H1 (cell line): ENCODE data around the gene IKZF2. TPM values are rescaled to one million over a fixed set of nuclear protein-coding genes. Genes with fewer than 3 reads are reported as not detected.

Experiments
- CTCF ChIA-PET: fragments of 300-600 bp; sonication (Branson Sonifier 250); formaldehyde crosslinking; loops from one replicate; lab custom pipeline; 2021; ENCODE audit not compliant: partially characterized antibody; lab: Charles Lee
- POLR2A ChIA-PET: fragments of 300-600 bp; sonication (Branson Sonifier 250); formaldehyde crosslinking; loops from one replicate; lab custom pipeline; 2021; ENCODE audit warnings: inconsistent platforms; ENCODE audit not compliant: partially characterized antibody; lab: Charles Lee
- DNase-seq, 2 experiments: peaks; one replicate each; pipeline versions ENCODE4 v3.0.0 to v3.0.0-alpha.2; 2010 to 2022; ENCODE audit warnings: low spot score in 2 of 2, low read depth in 1 of 2, mixed read lengths in 1 of 2
- FAIRE-seq: peaks from 2 replicates; lab custom pipeline; 2011; peaks lifted over from hg19 to GRCh38; lab: Jason Lieb, UNC
- H2AFZ ChIP-seq: 2 replicates; pipeline ENCODE4 v1.8.1; 2012; ENCODE audit warnings: low read length, inconsistent platforms
- H2AK5ac ChIP-seq: 2 replicates; pipeline ENCODE4 v1.6.1; 2013; ENCODE audit warnings: low read depth, low read length
- H2BK120ac ChIP-seq: replicated peaks from 2 replicates; pipeline ENCODE3; 2013; ENCODE audit warnings: low read depth, low read length, inconsistent platforms
- H2BK12ac ChIP-seq: 2 replicates; pipeline ENCODE4 v1.6.1; 2013; ENCODE audit warnings: low read depth, low read length
- H2BK15ac ChIP-seq: 2 replicates; pipeline ENCODE4 v1.6.1; 2013; ENCODE audit warnings: low read length
- H2BK20ac ChIP-seq: 2 replicates; pipeline ENCODE4 v1.6.1; 2013; ENCODE audit warnings: low read length
- H2BK5ac ChIP-seq: 2 replicates; pipeline ENCODE4 v1.6.1; 2013; ENCODE audit warnings: low read depth, low read length
- H3K14ac ChIP-seq: 2 replicates; pipeline ENCODE4 v1.6.1; 2013; ENCODE audit warnings: inconsistent platforms; ENCODE audit not compliant: insufficient read length
- H3K18ac ChIP-seq: 2 replicates; pipeline ENCODE4 v1.6.1; 2013; ENCODE audit warnings: low read length; ENCODE audit errors: extremely low read depth
- H3K23ac ChIP-seq: 2 replicates; pipeline ENCODE4 v1.6.1; 2013; ENCODE audit warnings: inconsistent platforms; ENCODE audit not compliant: insufficient read length
- H3K23me2 ChIP-seq: 2 replicates; pipeline ENCODE4 v1.6.1; 2013; ENCODE audit warnings: low read depth, low read length
- H3K27ac ChIP-seq: 2 replicates; pipeline ENCODE4 v1.6.1; 2011; ENCODE audit warnings: low read depth, low read length, inconsistent platforms
- H3K27me3 ChIP-seq, 4 experiments: replicated peaks in 1 of 4; 1 replicate in 1 of 4; 2 replicates in 3 of 4; pipeline versions ENCODE4 v1.6.1 to v1.8.1; 2011 to 2013; ENCODE audit warnings: low read length in 3 of 4, mild to moderate bottlenecking in 3 of 4, inconsistent platforms in 2 of 4, mixed read lengths in 2 of 4, moderate library complexity in 1 of 4; ENCODE audit not compliant: control insufficient read depth in 3 of 4, insufficient read depth in 3 of 4; ENCODE audit errors: extremely low read depth in 1 of 4
- H3K36me3 ChIP-seq, 4 experiments: 2 replicates each; pipeline versions ENCODE4 v1.6.1 to v1.8.1; 2011 to 2013; ENCODE audit warnings: mild to moderate bottlenecking in 4 of 4, low read length in 3 of 4, moderate library complexity in 2 of 4, control low read depth in 1 of 4, inconsistent platforms in 1 of 4; ENCODE audit not compliant: insufficient read depth in 4 of 4, control insufficient read depth in 2 of 4
- H3K4ac ChIP-seq: replicated peaks from 2 replicates; pipeline ENCODE3; 2013; ENCODE audit warnings: low read length, low read depth, mixed read lengths, inconsistent platforms; ENCODE audit not compliant: insufficient read length
- H3K4me1 ChIP-seq, 4 experiments: replicated peaks in 1 of 4; 1 replicate in 1 of 4; 2 replicates in 3 of 4; pipeline versions ENCODE4 v1.6.1 to v1.8.1; 2011 to 2013; ENCODE audit warnings: low read length in 3 of 4, inconsistent platforms in 2 of 4, mixed read lengths in 1 of 4; ENCODE audit not compliant: insufficient read depth in 4 of 4, control insufficient read depth in 3 of 4
- H3K4me2 ChIP-seq, 2 experiments: 2 replicates each; pipeline versions ENCODE4 v1.6.1 to v1.8.1; 2011 to 2013; ENCODE audit warnings: low read depth in 2 of 2, low read length in 2 of 2, control low read depth in 1 of 2, inconsistent platforms in 1 of 2, mild to moderate bottlenecking in 1 of 2; ENCODE audit not compliant: insufficient read depth in 1 of 2
- H3K4me3 ChIP-seq, 4 experiments: fragments of 200-600, 300-600 bp in 1 of 4; sonication (generic), shearing (Covaris generic), sonication (Bioruptor Twin) in 1 of 4; 2 replicates each; pipeline versions ENCODE4 v1.5.1 to v1.8.1; 2011 to 2016; ENCODE audit warnings: low read length in 4 of 4, low read depth in 3 of 4, control low read depth in 2 of 4, inconsistent platforms in 2 of 4, mild to moderate bottlenecking in 2 of 4, mixed read lengths in 1 of 4, moderate library complexity in 1 of 4; ENCODE audit not compliant: insufficient read depth in 2 of 4; ENCODE audit errors: extremely low read depth in 1 of 4
- H3K56ac ChIP-seq: replicated peaks from 2 replicates; pipeline ENCODE3; 2013; ENCODE audit warnings: low read depth, mild to moderate bottlenecking, mixed read lengths, low read length, inconsistent platforms; ENCODE audit not compliant: insufficient read length
- H3K79me1 ChIP-seq: 2 replicates; pipeline ENCODE4 v1.6.1; 2013; ENCODE audit warnings: low read depth, low read length, control low read depth
- H3K79me2 ChIP-seq, 2 experiments: 2 replicates each; pipeline versions ENCODE4 v1.6.1 to v1.8.1; 2012 to 2013; ENCODE audit warnings: low read length in 2 of 2, mild to moderate bottlenecking in 2 of 2, inconsistent platforms in 1 of 2; ENCODE audit not compliant: insufficient read depth in 2 of 2, control insufficient read depth in 1 of 2
- H3K9ac ChIP-seq, 4 experiments: replicated peaks in 1 of 4; 1 replicate in 1 of 4; 2 replicates in 3 of 4; pipeline versions ENCODE4 v1.6.1 to v1.8.1; 2011 to 2013; ENCODE audit warnings: low read depth in 3 of 4, low read length in 3 of 4, control low read depth in 2 of 4, mild to moderate bottlenecking in 2 of 4, moderate library complexity in 2 of 4, inconsistent platforms in 1 of 4; ENCODE audit errors: extremely low read depth in 1 of 4
- H3K9me3 ChIP-seq, 2 experiments: 2 replicates each; pipeline versions ENCODE4 v1.6.1 to v1.8.1; 2012 to 2013; ENCODE audit warnings: mild to moderate bottlenecking in 2 of 2, moderate library complexity in 2 of 2, control low read depth in 1 of 2, inconsistent platforms in 1 of 2, low read depth in 1 of 2, low read length in 1 of 2, mixed read lengths in 1 of 2; ENCODE audit not compliant: insufficient read depth in 2 of 2
- H4K20me1 ChIP-seq, 2 experiments: replicated peaks in 1 of 2; 2 replicates each; pipeline versions ENCODE3 to v1.8.1; 2011 to 2013; ENCODE audit warnings: inconsistent platforms in 2 of 2, low read length in 2 of 2, mild to moderate bottlenecking in 1 of 2; ENCODE audit not compliant: insufficient read depth in 2 of 2, control insufficient read depth in 1 of 2
- H4K5ac ChIP-seq: 2 replicates; pipeline ENCODE4 v1.6.1; 2013; ENCODE audit warnings: low read length, low read depth, mixed read lengths, inconsistent platforms; ENCODE audit not compliant: insufficient read length
- H4K8ac ChIP-seq: 2 replicates; pipeline ENCODE4 v1.8.0; 2013; ENCODE audit warnings: mild to moderate bottlenecking, moderate library complexity, low read length, inconsistent platforms; ENCODE audit not compliant: insufficient read depth; ENCODE audit errors: extremely low read depth
- H4K91ac ChIP-seq: replicated peaks from 2 replicates; pipeline ENCODE3; 2013; ENCODE audit warnings: low read length, mixed read lengths, inconsistent platforms; ENCODE audit not compliant: insufficient read length
- CEBPB ChIP-seq: IDR thresholded peaks from 2 replicates; pipeline ENCODE4 v1.6.1; 2012; ENCODE audit warnings: low read depth, low read length
- EZH2 ChIP-seq: fragments of 200-600 bp; sonication (generic); IDR thresholded peaks from 2 replicates; pipeline ENCODE4 v1.7.1; 2012; ENCODE audit warnings: low read depth, mild to moderate bottlenecking, moderate library complexity, low read length, inconsistent platforms; ENCODE audit not compliant: severe bottlenecking
- GTF2F1 ChIP-seq: IDR thresholded peaks from 2 replicates; pipeline ENCODE4 v1.6.1; 2012; ENCODE audit warnings: low read depth, low read length, improper control_type of control experiment, borderline replicate concordance
- HDAC6 ChIP-seq: IDR thresholded peaks from one replicate; pipeline ENCODE4 v1.7.1; 2012; ENCODE audit warnings: low read depth, mild to moderate bottlenecking, inconsistent platforms, low read length, moderate library complexity
- RFX5 ChIP-seq: IDR thresholded peaks from 2 replicates; pipeline ENCODE4 v1.6.1; 2011; ENCODE audit warnings: low read depth, low read length, improper control_type of control experiment, borderline replicate concordance
- SP4 ChIP-seq: IDR thresholded peaks from 2 replicates; pipeline ENCODE4 v1.6.1; 2012; ENCODE audit warnings: low read length, inconsistent platforms
- SRF ChIP-seq: IDR thresholded peaks from 2 replicates; pipeline ENCODE4 v1.6.1; 2011; ENCODE audit warnings: mild to moderate bottlenecking, low read depth, low read length, moderate library complexity
- TBP ChIP-seq: IDR thresholded peaks from 2 replicates; pipeline ENCODE4 v1.6.1; 2011; ENCODE audit warnings: low read depth, low read length, improper control_type of control experiment
- TEAD4 ChIP-seq: IDR thresholded peaks from 2 replicates; pipeline ENCODE4 v1.6.1; 2012; ENCODE audit warnings: low read depth, low read length, inconsistent platforms, mixed read lengths
- WGBS, 2 experiments: shearing (Covaris generic) in 1 of 2; methylation state at CpG; one replicate each; pipeline versions ENCODE4 v1.1.6 to v1.1.7; 2013 to 2015; ENCODE audit warnings: low lambda C conversion rate in 2 of 2, mixed read lengths in 2 of 2, inconsistent platforms in 1 of 2, low coverage in 1 of 2, missing lambda C conversion rate in 1 of 2; ENCODE audit not compliant: insufficient replicate concordance in 2 of 2, insufficient coverage in 1 of 2, insufficient read length in 1 of 2; ENCODE audit errors: extremely low coverage in 1 of 2, missing lambda C conversion rate in 1 of 2; 5-methylcytosine and 5-hydroxymethylcytosine counted together
- polyA plus RNA-seq, 7 experiments: library from polyadenylated mRNA; depleted of rRNA in 3 of 7; stranded (reverse) in 5 of 7; unstranded in 2 of 7; fragments of >200 nt in 5 of 7; fragments of 200-250 nt in 2 of 7; gene quantifications; 1 replicate in 5 of 7; 2 replicates in 1 of 7; 4 replicates in 1 of 7; pipeline versions ENCODE4 v1.2.1 to v1.2.3, GENCODE V29; 2011 to 2013; ENCODE audit warnings: missing spikeins in 2 of 7, mixed read lengths in 2 of 7
- total RNA-seq: library from RNA; stranded (reverse); fragmentation: NEBNext Ultra II Directional; extraction: Animal tissue kit (Norgen Biotek cat#: 25700); gene quantifications from 2 replicates; pipeline ENCODE4 v1.2.1, GENCODE V29; 2021
- TF ChIP-seq, protein P1 (sequence below), 3 experiments: IDR thresholded peaks; 1 replicate in 2 of 3; 2 replicates in 1 of 3; pipeline versions ENCODE4 v1.5.1 to v1.6.1; 2011; ENCODE audit warnings: low read length in 3 of 3, mild to moderate bottlenecking in 3 of 3, inconsistent platforms in 2 of 3, low read depth in 1 of 3, moderate library complexity in 1 of 3; ENCODE audit not compliant: insufficient read depth in 1 of 3; ENCODE audit errors: control extremely low read depth in 1 of 3
- TF ChIP-seq, protein P2 (sequence below): IDR thresholded peaks from 2 replicates; pipeline ENCODE4 v1.6.1; 2012; ENCODE audit warnings: inconsistent platforms

The IKZF2 gene
- total and polyA plus RNA-seq, 2 of the 8 experiments (the other 6 are each of a cell fraction or from before 2014, with no cell fraction given), result 1.7 to 4.4 TPM

DNA sequence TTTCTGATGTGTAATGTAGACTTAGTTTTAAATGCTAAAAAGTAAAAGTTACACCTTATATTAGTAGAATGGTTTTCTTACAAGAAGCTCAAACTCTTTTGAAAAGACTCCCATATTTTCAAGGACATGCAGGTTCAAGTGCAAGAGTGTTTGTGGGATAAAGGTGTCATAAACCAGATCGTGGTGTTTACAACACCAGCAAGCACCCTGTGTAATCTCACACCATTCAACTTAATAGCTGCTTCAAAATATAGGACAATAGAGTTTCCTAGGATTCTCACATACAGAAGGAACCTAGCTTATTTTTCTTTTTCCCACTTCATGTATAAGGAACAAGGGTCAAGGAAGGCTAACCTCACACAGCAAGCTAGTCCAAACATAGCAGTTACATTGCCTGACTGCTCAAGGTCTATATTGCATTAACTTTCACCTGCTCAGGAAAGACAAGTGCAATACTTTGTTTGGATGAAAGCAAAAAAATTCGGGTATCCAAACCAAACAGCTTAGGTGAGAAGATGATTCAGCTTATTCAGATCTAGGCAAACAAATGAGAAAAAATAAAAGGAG, 172.3 kb downstream of the IKZF2 start:
- Histone ChIP-seq H3K27me3 (no peaks in the 10 kb centered on the region), H4K5ac (no peak overlapping the region), H3K36me3 (no peaks in the 10 kb centered on the region), H2BK5ac (no peak overlapping the region), H2BK20ac (no peak overlapping the region), H3K9ac (no peak overlapping the region), H3K56ac (no peak overlapping the region), H3K79me2 (no peaks in the 10 kb centered on the region), H2BK12ac (no peak overlapping the region), H2AFZ (no peak overlapping the region), H3K4me3 (no peak overlapping the region), H3K4ac (no peak overlapping the region), H3K27ac (no peak overlapping the region), H4K91ac (no peak overlapping the region), H3K4me2 (no peak overlapping the region), H3K23ac (no peak overlapping the region), H3K9me3 (no peaks in the 10 kb centered on the region), H2BK120ac (no peak overlapping the region), H3K4me1 (no peaks in the 10 kb centered on the region), H4K8ac (no peak overlapping the region), H2BK15ac (no peak overlapping the region), H4K20me1 (no peaks in the 10 kb centered on the region), H3K18ac (no peak overlapping the region), H3K79me1 (no peaks in the 10 kb centered on the region), H2AK5ac (no peak overlapping the region), H3K23me2 (no peaks in the 10 kb centered on the region), H3K14ac (no peak overlapping the region)
- ChIA-PET POLR2A (no interaction called here), CTCF (interaction anchor here (0.8 to 1.6 kb wide), 2 partner anchors 62 to 292 kb away, joined by 3 read pairs; no protein-coding TSS in a partner anchor)
- 44% methylated on average over 2 of the region's 2 CpGs; no CpG with 5 or more reads in 1 of the 2 experiments for WGBS, 2 experiments
- DNase-seq (no peak), FAIRE-seq (no peak)
- TF ChIP-seq HDAC6, result no peak
- no peak for TF ChIP-seq GTF2F1
- TF ChIP-seq EZH2, result no peak
- no peak for TF ChIP-seq SRF
- TF ChIP-seq TBP, result no peak
- TF ChIP-seq, protein P1, sequence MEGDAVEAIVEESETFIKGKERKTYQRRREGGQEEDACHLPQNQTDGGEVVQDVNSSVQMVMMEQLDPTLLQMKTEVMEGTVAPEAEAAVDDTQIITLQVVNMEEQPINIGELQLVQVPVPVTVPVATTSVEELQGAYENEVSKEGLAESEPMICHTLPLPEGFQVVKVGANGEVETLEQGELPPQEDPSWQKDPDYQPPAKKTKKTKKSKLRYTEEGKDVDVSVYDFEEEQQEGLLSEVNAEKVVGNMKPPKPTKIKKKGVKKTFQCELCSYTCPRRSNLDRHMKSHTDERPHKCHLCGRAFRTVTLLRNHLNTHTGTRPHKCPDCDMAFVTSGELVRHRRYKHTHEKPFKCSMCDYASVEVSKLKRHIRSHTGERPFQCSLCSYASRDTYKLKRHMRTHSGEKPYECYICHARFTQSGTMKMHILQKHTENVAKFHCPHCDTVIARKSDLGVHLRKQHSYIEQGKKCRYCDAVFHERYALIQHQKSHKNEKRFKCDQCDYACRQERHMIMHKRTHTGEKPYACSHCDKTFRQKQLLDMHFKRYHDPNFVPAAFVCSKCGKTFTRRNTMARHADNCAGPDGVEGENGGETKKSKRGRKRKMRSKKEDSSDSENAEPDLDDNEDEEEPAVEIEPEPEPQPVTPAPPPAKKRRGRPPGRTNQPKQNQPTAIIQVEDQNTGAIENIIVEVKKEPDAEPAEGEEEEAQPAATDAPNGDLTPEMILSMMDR (IDR thresholded peaks at IDR 0.05; ENCODE audit: control extremely low read depth in 1 of 3, insufficient read depth in 1 of 3, low read depth in 1 of 3, low read length in 3 of 3), result no peak
- TF ChIP-seq, protein P2, sequence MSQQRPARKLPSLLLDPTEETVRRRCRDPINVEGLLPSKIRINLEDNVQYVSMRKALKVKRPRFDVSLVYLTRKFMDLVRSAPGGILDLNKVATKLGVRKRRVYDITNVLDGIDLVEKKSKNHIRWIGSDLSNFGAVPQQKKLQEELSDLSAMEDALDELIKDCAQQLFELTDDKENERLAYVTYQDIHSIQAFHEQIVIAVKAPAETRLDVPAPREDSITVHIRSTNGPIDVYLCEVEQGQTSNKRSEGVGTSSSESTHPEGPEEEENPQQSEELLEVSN, result no peak
- no peak for TF ChIP-seq RFX5
- TF ChIP-seq TEAD4, result no peak
- no peak for TF ChIP-seq SP4
- no peak for TF ChIP-seq CEBPB
